ENCODE results near the gene INF2. TPM values are rescaled to one million over a fixed set of nuclear protein-coding genes. Genes with fewer than 3 reads are reported as not detected.
"Not testable (repeated sequence)": the region's sequence is repeated elsewhere in the genome, so short reads cannot be mapped to it uniquely, and the experiment has no call there.

The INF2 gene
- total RNA-seq, 4 donors from 2014 or later, result 51.5 to 129 (median 66.7) TPM

GRCh38 chr14:104666981-104667380 lies 22.4 kb upstream of the INF2 start:
- H3K27ac ChIP-seq (replicated peaks in 1 of 4), result no peak overlapping the region
- H3K27me3 ChIP-seq, result peaks cover 0 to 21% (median 0%) of the 10 kb centered on the region in 4 donors
- no peak for DNase-seq (ENCODE audit: extremely low spot score)
- no peaks in the 10 kb centered on the region for H3K9me3 ChIP-seq
- H3K4me1 ChIP-seq, result peaks cover 5 to 11% (median 6%) of the 10 kb centered on the region in 4 donors
- H3K36me3 ChIP-seq, result no peaks in the 10 kb centered on the region
- no peak for TF ChIP-seq CTCF (IDR thresholded peaks at IDR 0.05)
- no peak for TF ChIP-seq EP300 (IDR thresholded peaks at IDR 0.05)
- TF ChIP-seq POLR2AphosphoS5 (IDR thresholded peaks at IDR 0.05), result no peak
- TF ChIP-seq POLR2A (IDR thresholded peaks at IDR 0.05; ENCODE audit: low read depth), result no peak
- H3K4me3 ChIP-seq, result no peak overlapping the region
- intact Hi-C loops (cut with DNase I), result loop anchor here (5.0 kb wide), 1 partner anchor 40 kb away; no protein-coding TSS in a partner anchor
- 86% methylated on average over 12 of the region's 12 CpGs for WGBS

- intact Hi-C loops (cut with DNase I), result loop anchor here (5.0 kb wide), 1 partner anchor 38 kb away; no protein-coding TSS in a partner anchor
- WGBS, result 63% methylated on average over 3 of the region's 3 CpGs
- TF ChIP-seq POLR2AphosphoS5 (IDR thresholded peaks at IDR 0.05) (no peak), EP300 (IDR thresholded peaks at IDR 0.05) (no peak), CTCF (IDR thresholded peaks at IDR 0.05) (no peak), POLR2A (IDR thresholded peaks at IDR 0.05; ENCODE audit: low read depth) (no peak)
- no peak for DNase-seq (ENCODE audit: extremely low spot score)
- no peak overlapping the region for H3K27ac ChIP-seq (replicated peaks in 1 of 4)
- no peaks in the 10 kb centered on the region for H3K9me3 ChIP-seq
- no peak overlapping the region for H3K4me3 ChIP-seq
- H3K27me3 ChIP-seq, result peaks cover 0 to 8% (median 0%) of the 10 kb centered on the region in 4 donors
- peaks cover 5 to 11% (median 6%) of the 10 kb centered on the region in 4 donors for H3K4me1 ChIP-seq
- no peaks in the 10 kb centered on the region for H3K36me3 ChIP-seq
These were observed 19.7 kb upstream of the INF2 start for GRCh38 chr14:104669697-104670096.

- DNase-seq (ENCODE audit: extremely low spot score); intact Hi-C loops (cut with DNase I); H3K36me3 ChIP-seq; H3K4me1 ChIP-seq; H3K9me3 ChIP-seq; H3K27ac ChIP-seq (replicated peaks in 1 of 4); H3K4me3 ChIP-seq; H3K27me3 ChIP-seq: not testable (repeated sequence)
- 91% methylated on average over 19 of the region's 19 CpGs for WGBS
These were observed 18.0 kb upstream of the INF2 start for GRCh38 chr14:104671330-104671977.

GRCh38 chr14:104672119-104672518 lies 17.3 kb upstream of the INF2 start:
- intact Hi-C loops (cut with DNase I); H3K4me3 ChIP-seq; H3K36me3 ChIP-seq; H3K9me3 ChIP-seq; H3K4me1 ChIP-seq; H3K27ac ChIP-seq (replicated peaks in 1 of 4); DNase-seq (ENCODE audit: extremely low spot score); H3K27me3 ChIP-seq: not testable (repeated sequence)
- 86% methylated on average over 8 of the region's 8 CpGs for WGBS

- no peaks in the 10 kb centered on the region for H3K9me3 ChIP-seq
- H3K4me3 ChIP-seq, result no peak overlapping the region
- TF ChIP-seq POLR2AphosphoS5 (IDR thresholded peaks at IDR 0.05) (no peak), EP300 (IDR thresholded peaks at IDR 0.05) (no peak), CTCF (IDR thresholded peaks at IDR 0.05) (no peak), POLR2A (IDR thresholded peaks at IDR 0.05; ENCODE audit: low read depth) (no peak)
- 91% methylated on average over 6 of the region's 9 CpGs for WGBS
- no peak overlapping the region for H3K27ac ChIP-seq (replicated peaks in 1 of 4)
- H3K36me3 ChIP-seq, result no peaks in the 10 kb centered on the region
- intact Hi-C loops (cut with DNase I), result no loop called here
- peaks cover 17 to 20% (median 19%) of the 10 kb centered on the region in 4 donors for H3K4me1 ChIP-seq
- no peak for DNase-seq (ENCODE audit: extremely low spot score)
- no peaks in the 10 kb centered on the region for H3K27me3 ChIP-seq
These were observed 15.9 kb upstream of the INF2 start for GRCh38 chr14:104673481-104673880.

GRCh38 chr14:104675447-104675846 lies 14.0 kb upstream of the INF2 start:
- TF ChIP-seq CTCF (IDR thresholded peaks at IDR 0.05), result no peak
- no peak for TF ChIP-seq EP300 (IDR thresholded peaks at IDR 0.05)
- no peak for TF ChIP-seq POLR2A (IDR thresholded peaks at IDR 0.05; ENCODE audit: low read depth)
- TF ChIP-seq POLR2AphosphoS5 (IDR thresholded peaks at IDR 0.05), result no peak
- no peaks in the 10 kb centered on the region for H3K27me3 ChIP-seq
- intact Hi-C loops (cut with DNase I), result no loop called here
- no peaks in the 10 kb centered on the region for H3K9me3 ChIP-seq
- WGBS, result 94% methylated on average over 2 of the region's 2 CpGs
- DNase-seq (ENCODE audit: extremely low spot score), result no peak
- H3K4me3 ChIP-seq, result no peak overlapping the region
- peaks cover 35 to 40% (median 39%) of the 10 kb centered on the region in 4 donors for H3K4me1 ChIP-seq
- H3K27ac ChIP-seq (replicated peaks in 1 of 4), result no peak overlapping the region
- H3K36me3 ChIP-seq, result no peaks in the 10 kb centered on the region

Measured in esophagus muscularis mucosa (tissue), 4 donors.